GM18526 (cell line): ENCODE results near the gene C1orf94.

ENCODE experiments used
- POLR2A ChIP-seq: IDR thresholded peaks from 3 replicates; pipeline ENCODE4 v1.6.1; 2011; ENCODE audit not compliant: insufficient read length; ENCODE audit errors: extremely low read depth

The C1orf94 gene

GRCh38 chr1:34155860-34156259, 20.8 kb upstream of the C1orf94 start:
- no peak for TF ChIP-seq POLR2A

- TF ChIP-seq POLR2A, result no peak
Observed at GRCh38 chr1:34156739-34157138, 20.0 kb upstream of the C1orf94 start.

GRCh38 chr1:34162852-34163766, 13.6 kb upstream of the C1orf94 start:
- TF ChIP-seq POLR2A, result no peak

- TF ChIP-seq POLR2A, result no peak
Observed at GRCh38 chr1:34163792-34164731, 12.6 kb upstream of the C1orf94 start.

GRCh38 chr1:34164771-34165391, 11.8 kb upstream of the C1orf94 start, which contains the start of gene CSMD2:
TSS of gene CSMD2 (minus strand) at chr1:34165230. CDS start at chr1:34165097, 133 bp downstream.
- TF ChIP-seq POLR2A, result no peak

- no peak for TF ChIP-seq POLR2A
Observed at GRCh38 chr1:34165422-34165921, 11.2 kb upstream of the C1orf94 start.

- TF ChIP-seq POLR2A, result no peak
Observed at GRCh38 chr1:34166191-34166624, 10.5 kb upstream of the C1orf94 start.

GRCh38 chr1:34166625-34167361, 9.9 kb upstream of the C1orf94 start:
- TF ChIP-seq POLR2A, result no peak

- no peak for TF ChIP-seq POLR2A
Observed at GRCh38 chr1:34167389-34167788, 9.3 kb upstream of the C1orf94 start.

GRCh38 chr1:34175744-34176143, 963 bp upstream of the C1orf94 start:
- TF ChIP-seq POLR2A, result no peak

- TF ChIP-seq POLR2A, result no peak
Observed at GRCh38 chr1:34178072-34178471, 1.4 kb downstream of the C1orf94 start.

GRCh38 chr1:34186741-34187494, 10.2 kb downstream of the C1orf94 start:
- no peak for TF ChIP-seq POLR2A

GRCh38 chr1:34188418-34188817, 11.7 kb downstream of the C1orf94 start:
- no peak for TF ChIP-seq POLR2A

GRCh38 chr1:34188985-34189384, 12.3 kb downstream of the C1orf94 start:
- TF ChIP-seq POLR2A, result no peak
